NCI-H460 (cell line): Measurements from ENCODE around the gene RIT2. TPM values are rescaled to one million over a fixed set of nuclear protein-coding genes. Genes with fewer than 3 reads are reported as not detected.
"Not testable (repeated sequence)": the region's sequence is repeated elsewhere in the genome, so short reads cannot be mapped to it uniquely, and the experiment has no call there.

ENCODE experiments used
- DNase-seq: peaks from one replicate; pipeline ENCODE4 v3.0.0-alpha.2; 2016; ENCODE audit warnings: low read depth; ENCODE audit errors: extremely low read depth
- total RNA-seq: library from RNA; depleted of rRNA; stranded (reverse); fragments of >200 nt; shearing (Covaris generic); gene quantifications from 2 replicates; pipeline ENCODE4 v1.2.3, GENCODE V29; 2014

The RIT2 gene
- total RNA-seq, 1 experiment from 2014 or later: not detected

- no peak for DNase-seq
Measured at GRCh38 chr18:42778445-42779042, 336.9 kb downstream of the RIT2 start.

- no peak for DNase-seq
Measured at GRCh38 chr18:42778024-42778423, 337.5 kb downstream of the RIT2 start.

- DNase-seq: no peak
Measured at GRCh38 chr18:42773870-42774269, 341.6 kb downstream of the RIT2 start.

- DNase-seq: no peak
Measured at GRCh38 chr18:42771936-42772335, 343.5 kb downstream of the RIT2 start.

- no peak for DNase-seq
Measured at GRCh38 chr18:42765302-42765701, 350.2 kb downstream of the RIT2 start.

GRCh38 chr18:42760290-42760689, 355.2 kb downstream of the RIT2 start:
- DNase-seq: no peak

- no peak for DNase-seq
Measured at GRCh38 chr18:42758852-42759251, 356.6 kb downstream of the RIT2 start.

GRCh38 chr18:42756214-42756613, 359.3 kb downstream of the RIT2 start:
- DNase-seq: no peak

- no peak for DNase-seq
Measured at GRCh38 chr18:42752916-42753315, 362.6 kb downstream of the RIT2 start.

GRCh38 chr18:42746794-42747193, 368.7 kb downstream of the RIT2 start:
- no peak for DNase-seq

- no peak for DNase-seq
Measured at GRCh38 chr18:42745931-42746330, 369.6 kb downstream of the RIT2 start.

- DNase-seq: no peak
Measured at GRCh38 chr18:42745171-42745570, 370.3 kb downstream of the RIT2 start.

- DNase-seq: no peak
Measured at GRCh38 chr18:42743373-42744138, 371.9 kb downstream of the RIT2 start.

GRCh38 chr18:42742969-42743368, 372.5 kb downstream of the RIT2 start:
- no peak for DNase-seq

GRCh38 chr18:42742474-42742873, 373.0 kb downstream of the RIT2 start:
- DNase-seq: no peak

GRCh38 chr18:42741805-42742347, 373.6 kb downstream of the RIT2 start:
- DNase-seq: not testable (repeated sequence)

- DNase-seq: not testable (repeated sequence)
Measured at GRCh38 chr18:42741299-42741698, 374.2 kb downstream of the RIT2 start.

- no peak for DNase-seq
Measured at GRCh38 chr18:42736074-42736473, 379.4 kb downstream of the RIT2 start.

GRCh38 chr18:42734520-42734919, 381.0 kb downstream of the RIT2 start:
- DNase-seq: no peak

GRCh38 chr18:42730272-42730671, 385.2 kb downstream of the RIT2 start:
- no peak for DNase-seq

GRCh38 chr18:42719221-42719620, 396.3 kb downstream of the RIT2 start:
- no peak for DNase-seq

GRCh38 chr18:42712065-42712464, 403.4 kb downstream of the RIT2 start:
- no peak for DNase-seq
